NOMO-1 treated with dmso at 0.1 percent for 144 hours (cell line): ENCODE data around the gene CAMK2A.

Experiments used
- DNase-seq: peaks from one replicate; lab custom pipeline; 2025; ENCODE audit not compliant: unreplicated experiment; lab: John Stamatoyannopoulos, UW

CAMK2A gene

DNA sequence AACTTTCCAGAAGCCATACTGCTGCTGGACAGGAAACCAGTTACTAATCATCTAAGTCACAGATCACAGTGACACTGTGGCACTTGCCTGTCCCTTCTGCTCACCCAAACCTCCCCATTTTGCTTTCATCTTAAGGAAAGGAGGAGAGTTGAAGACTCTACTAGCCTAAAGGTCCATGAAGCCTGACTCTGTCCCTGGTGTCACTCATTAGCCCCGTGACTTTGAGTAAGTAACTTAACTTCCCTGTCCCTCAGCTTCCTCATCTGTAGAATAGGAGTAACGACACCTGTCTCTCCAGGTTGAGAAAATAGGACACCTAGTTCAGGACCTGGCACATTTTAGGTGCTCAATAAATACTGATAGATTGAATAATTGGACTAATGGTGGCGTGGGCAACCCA is 100.2 kb downstream of the CAMK2A start:
- no peak for DNase-seq

GRCh38 chr5:150188146-150188842 is 101.3 kb downstream of the CAMK2A start:
- DNase-seq: no peak

GRCh38 chr5:150186897-150187296 is 102.7 kb downstream of the CAMK2A start:
- no peak for DNase-seq

DNA sequence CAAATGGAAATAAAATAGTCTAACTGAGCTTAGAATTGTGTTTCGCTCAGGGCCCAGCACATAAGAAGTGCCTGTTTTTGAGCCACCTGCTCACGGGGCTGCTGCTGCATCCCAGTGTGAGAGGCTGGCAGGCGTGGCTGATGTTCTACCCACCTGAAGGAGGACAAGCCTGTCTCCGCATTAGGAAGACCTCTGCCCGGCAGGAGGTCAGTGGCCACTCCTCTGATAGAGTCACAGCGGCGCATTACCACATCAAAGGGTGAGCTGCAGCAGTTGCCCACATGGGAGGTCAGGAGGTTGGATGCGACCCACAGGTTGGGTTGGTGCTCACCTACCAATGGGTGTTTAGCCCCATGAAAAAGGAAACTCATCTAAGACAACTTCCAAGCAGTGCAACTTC is 103.4 kb downstream of the CAMK2A start:
- DNase-seq: no peak

DNA sequence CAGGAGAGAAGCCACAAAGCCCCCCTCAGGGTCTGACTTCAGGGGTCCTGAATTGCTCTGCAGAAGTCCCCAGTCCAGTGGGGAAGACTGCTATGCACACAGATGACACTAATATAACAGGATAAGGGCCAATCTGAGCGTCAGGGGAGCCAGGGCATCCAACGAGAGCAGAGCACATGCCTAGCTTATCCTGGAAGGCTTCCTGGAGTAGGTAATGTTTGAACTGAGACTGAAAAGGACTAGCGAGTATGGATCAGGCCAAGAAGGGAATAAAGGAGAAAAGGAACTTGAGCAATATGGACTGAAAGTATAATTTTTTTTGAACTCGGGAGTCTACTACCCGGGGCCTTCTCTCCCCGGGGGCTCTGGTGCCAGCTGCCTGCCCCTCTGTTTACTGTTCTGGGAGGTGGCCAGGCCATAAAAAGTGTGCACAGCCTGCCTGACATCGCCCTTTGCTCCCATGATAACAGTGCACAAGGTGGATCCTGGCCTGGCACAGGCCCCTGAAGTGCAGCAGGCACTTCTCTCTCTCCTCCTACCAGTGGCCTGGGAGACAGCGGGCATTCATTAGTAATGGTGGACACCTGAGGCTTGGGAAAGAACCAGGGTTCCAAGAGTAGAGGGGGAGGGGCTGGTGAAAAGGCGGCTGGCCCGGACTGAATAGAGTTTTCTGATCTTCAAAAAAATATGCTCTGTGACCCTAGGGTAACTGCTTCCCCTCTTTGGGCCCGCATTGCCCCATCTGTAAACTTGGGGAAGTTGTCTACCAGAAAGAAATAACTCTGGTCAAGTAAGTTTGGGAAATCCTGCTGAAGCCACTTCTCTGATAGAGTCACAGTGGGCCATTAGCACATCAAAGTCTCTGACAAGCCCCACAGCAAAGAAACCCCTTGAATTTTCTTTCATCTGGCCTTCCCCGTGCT is 104.3 kb downstream of the CAMK2A start:
- peak; percentile 76 for DNase-seq

GRCh38 chr5:150184006-150184405 is 105.6 kb downstream of the CAMK2A start:
- DNase-seq: no peak

DNA sequence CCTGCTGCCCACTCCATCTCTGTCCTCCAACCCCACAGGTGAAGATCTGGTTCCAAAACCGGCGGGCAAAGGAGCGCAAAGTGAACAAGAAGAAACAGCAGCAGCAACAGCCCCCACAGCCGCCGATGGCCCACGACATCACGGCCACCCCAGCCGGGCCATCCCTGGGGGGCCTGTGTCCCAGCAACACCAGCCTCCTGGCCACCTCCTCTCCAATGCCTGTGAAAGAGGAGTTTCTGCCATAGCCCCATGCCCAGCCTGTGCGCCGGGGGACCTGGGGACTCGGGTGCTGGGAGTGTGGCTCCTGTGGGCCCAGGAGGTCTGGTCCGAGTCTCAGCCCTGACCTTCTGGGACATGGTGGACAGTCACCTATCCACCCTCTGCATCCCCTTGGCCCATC is 106.1 kb downstream of the CAMK2A start:
- no peak for DNase-seq

DNA sequence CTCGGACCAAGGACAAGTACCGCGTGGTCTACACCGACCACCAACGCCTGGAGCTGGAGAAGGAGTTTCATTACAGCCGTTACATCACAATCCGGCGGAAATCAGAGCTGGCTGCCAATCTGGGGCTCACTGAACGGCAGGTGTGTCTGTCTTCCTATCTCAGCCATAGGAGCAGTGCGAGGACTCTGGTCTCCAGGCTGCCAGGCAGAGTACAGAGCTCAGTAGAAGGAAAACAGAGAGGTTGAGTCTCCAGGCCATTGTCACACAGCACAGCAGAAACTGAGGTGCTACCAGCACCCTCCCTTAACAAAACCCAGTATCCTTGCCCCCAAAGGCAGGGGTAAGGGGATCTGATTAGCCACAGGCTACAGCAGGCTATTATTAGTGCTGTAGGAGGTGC is 106.8 kb downstream of the CAMK2A start:
- DNase-seq: no peak

GRCh38 chr5:150181766-150182545 is 107.6 kb downstream of the CAMK2A start:
- DNase-seq: no peak

GRCh38 chr5:150181027-150181426 is 108.5 kb downstream of the CAMK2A start:
- no peak for DNase-seq

- peak; percentile 55 for DNase-seq
Measured at GRCh38 chr5:150180241-150181026, 109.1 kb downstream of the CAMK2A start.

- no peak for DNase-seq
Measured at GRCh38 chr5:150179019-150179620, 110.5 kb downstream of the CAMK2A start.

GRCh38 chr5:150178262-150178661 is 111.3 kb downstream of the CAMK2A start:
- no peak for DNase-seq

DNA sequence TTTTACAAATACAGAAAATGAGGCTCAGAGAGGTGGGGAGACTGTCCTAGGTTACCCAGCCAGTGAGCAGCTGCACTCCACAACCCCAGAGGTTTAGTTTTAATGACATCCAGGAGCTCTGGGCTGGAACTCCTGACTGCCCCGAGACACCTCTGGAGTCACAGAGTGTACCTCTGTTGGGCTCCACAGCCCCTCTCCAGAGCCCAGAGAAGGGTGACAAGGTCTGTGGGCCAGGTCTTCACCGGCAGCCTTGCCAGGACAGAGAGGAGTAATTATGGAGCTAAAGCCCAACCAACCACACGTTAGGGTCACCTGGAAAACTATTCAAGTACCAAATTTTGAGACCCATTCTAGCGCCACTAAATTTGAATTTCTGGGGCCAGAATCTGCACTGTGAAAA is 111.9 kb downstream of the CAMK2A start:
- DNase-seq: no peak

GRCh38 chr5:150176745-150177477 is 112.7 kb downstream of the CAMK2A start:
- no peak for DNase-seq

GRCh38 chr5:150175536-150175935 is 114.0 kb downstream of the CAMK2A start:
- no peak for DNase-seq

GRCh38 chr5:150175076-150175475 is 114.5 kb downstream of the CAMK2A start:
- DNase-seq: no peak

DNA sequence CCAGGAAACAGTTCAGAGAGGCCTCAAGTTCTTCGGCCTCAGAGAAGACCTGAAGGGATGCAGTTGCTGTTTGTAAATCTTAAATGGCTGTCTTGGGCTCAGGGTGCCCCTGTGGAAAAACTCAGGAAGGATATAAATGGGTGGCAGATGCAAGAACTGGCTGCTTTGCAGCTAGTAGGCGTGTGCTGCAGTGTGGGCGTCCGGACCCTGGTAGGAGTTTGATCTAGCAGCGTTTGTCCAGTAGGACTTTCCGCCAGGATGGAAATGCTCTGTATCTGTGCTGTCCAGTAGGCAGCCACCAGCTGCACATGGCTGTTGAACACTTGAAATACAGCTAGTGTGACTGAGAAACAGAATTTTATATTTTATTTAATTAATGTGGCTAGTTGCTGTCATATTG is 115.3 kb downstream of the CAMK2A start:
- no peak for DNase-seq

- no peak for DNase-seq
Measured at GRCh38 chr5:150173161-150173560, 116.4 kb downstream of the CAMK2A start.

- DNase-seq: no peak
Measured at GRCh38 chr5:150172556-150172955, 117.0 kb downstream of the CAMK2A start.
